D721Med (cell line): ENCODE measurements around the gene ARMC3.
"Not testable (repeated sequence)": the region's sequence is repeated elsewhere in the genome, so short reads cannot be mapped to it uniquely, and the experiment has no call there.

Experiments
- DNase-seq: peaks from one replicate; pipeline ENCODE4 v3.0.0; 2011; ENCODE audit warnings: low spot score; ENCODE audit not compliant: insufficient read length
- FAIRE-seq: peaks from 2 replicates; lab custom pipeline; 2011; peaks lifted over from hg19 to GRCh38; lab: Jason Lieb, UNC
- TF ChIP-seq, protein P1 (sequence below): IDR thresholded peaks from 2 replicates; pipeline ENCODE4 v1.5.1; 2012; ENCODE audit warnings: mild to moderate bottlenecking, control low read depth; ENCODE audit not compliant: insufficient read depth; ENCODE audit errors: missing control alignments

Gene ARMC3

DNA sequence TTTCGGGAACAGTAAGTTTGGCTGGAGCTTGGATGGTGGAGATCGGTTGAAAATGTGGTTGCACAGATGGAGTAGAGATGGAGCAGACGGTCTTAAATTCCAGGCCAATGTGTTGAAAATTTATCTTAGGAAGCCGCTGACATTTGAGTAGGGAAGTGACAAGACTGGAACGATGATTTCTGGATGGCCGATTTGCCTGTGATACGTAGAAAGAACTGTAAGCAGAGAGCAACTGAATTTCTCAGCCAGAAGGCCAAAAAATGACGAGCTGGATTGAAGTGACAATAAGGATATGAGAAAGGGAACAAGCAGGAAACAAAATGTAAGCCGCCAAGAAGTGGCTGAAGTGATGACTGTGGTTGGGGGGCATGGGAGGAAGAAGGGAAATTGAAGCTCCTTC is 687 bp upstream of the ARMC3 start:
- FAIRE-seq, result no peak
- TF ChIP-seq, protein P1, sequence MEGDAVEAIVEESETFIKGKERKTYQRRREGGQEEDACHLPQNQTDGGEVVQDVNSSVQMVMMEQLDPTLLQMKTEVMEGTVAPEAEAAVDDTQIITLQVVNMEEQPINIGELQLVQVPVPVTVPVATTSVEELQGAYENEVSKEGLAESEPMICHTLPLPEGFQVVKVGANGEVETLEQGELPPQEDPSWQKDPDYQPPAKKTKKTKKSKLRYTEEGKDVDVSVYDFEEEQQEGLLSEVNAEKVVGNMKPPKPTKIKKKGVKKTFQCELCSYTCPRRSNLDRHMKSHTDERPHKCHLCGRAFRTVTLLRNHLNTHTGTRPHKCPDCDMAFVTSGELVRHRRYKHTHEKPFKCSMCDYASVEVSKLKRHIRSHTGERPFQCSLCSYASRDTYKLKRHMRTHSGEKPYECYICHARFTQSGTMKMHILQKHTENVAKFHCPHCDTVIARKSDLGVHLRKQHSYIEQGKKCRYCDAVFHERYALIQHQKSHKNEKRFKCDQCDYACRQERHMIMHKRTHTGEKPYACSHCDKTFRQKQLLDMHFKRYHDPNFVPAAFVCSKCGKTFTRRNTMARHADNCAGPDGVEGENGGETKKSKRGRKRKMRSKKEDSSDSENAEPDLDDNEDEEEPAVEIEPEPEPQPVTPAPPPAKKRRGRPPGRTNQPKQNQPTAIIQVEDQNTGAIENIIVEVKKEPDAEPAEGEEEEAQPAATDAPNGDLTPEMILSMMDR, result no peak
- DNase-seq, result no peak

DNA sequence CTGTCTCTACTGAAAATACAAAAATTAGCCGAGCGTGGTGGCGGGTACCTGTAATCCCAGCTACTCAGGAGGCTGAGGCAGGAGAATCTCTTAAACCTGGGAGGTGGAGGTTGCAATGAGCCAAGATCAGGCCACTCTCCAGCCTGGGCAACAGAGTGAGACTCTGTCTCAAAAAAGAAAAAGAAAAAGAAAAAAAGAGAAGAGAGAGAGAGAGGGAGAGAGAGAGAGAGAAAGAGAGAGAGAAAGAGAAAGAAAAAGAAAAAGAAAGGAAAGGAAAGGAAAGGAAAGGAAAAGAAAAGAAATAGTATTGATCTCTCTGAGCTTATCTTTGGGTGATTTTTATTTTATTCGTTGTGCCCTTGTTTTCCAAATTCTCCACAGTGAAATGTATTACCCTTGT is 1.2 kb downstream of the ARMC3 start:
- not testable (repeated sequence) for FAIRE-seq, DNase-seq

GRCh38 chr10:22931948-22932347 is 4.1 kb downstream of the ARMC3 start:
- no peak for FAIRE-seq
- no peak for DNase-seq
- TF ChIP-seq, protein P1, result no peak

GRCh38 chr10:22932626-22933370 is 4.9 kb downstream of the ARMC3 start:
- TF ChIP-seq, protein P1, result no peak
- FAIRE-seq (no peak), DNase-seq (no peak)

- DNase-seq (no peak), FAIRE-seq (no peak)
- TF ChIP-seq, protein P1, result no peak
These were observed 6.9 kb downstream of the ARMC3 start for GRCh38 chr10:22934726-22935125.

DNA sequence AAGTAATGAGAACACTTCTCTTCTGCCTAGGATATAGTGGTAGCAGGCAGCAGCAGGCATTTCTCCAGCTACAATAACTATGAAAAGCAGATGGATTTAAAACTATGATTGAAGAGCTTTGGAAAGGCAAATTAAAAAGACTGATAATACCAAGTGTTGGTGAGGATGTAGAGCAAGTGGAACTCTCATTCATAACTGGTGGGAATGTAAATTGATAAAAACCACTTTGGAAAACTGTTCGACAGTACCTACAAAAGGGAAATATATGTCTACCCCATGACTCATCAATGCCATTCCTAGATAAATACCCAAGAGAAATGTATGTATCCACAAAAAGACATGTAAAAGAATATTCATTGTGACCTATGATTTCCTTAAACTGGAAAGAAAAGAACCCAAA is 14.6 kb downstream of the ARMC3 start:
- FAIRE-seq (no peak), DNase-seq (no peak)
- TF ChIP-seq, protein P1, result no peak

DNA sequence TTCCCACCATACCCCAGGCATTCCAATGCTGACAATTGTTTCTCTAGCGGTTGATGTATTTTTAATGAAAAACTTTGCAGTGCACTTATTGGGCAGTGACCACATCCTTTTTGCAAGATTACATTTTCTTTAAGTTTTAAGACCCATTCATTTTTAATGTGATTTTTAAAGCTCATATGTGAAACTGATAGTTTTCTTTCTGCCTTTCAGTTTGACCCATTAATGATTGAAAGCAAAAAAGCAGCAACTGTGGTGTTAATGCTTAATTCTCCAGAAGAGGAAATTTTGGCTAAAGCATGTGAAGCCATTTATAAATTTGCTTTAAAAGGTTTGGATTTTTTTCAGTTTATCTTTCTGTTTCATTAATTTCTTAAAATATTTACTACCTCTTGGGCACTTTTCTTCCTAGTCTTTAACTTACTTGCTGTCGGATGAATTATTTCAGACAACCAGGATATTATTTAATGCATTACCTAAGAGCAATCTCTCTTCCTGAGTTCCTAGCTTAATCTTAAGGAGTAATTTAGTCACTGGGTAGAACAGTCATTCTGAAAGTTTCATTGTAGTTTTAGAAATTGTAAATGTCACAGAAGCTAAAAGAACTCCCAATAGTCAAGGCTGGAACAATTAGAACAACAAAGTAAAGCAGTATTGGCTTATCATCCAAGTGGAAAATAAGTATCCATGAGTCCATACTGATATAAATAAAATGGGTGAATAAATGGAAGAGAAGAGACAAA is 18.3 kb downstream of the ARMC3 start:
- DNase-seq, result no peak
- FAIRE-seq, result no peak
- TF ChIP-seq, protein P1, result no peak
